GM12872 (cell line): ENCODE data around the gene PRCD.

ENCODE experiments used
- TF ChIP-seq, protein P1 (sequence below): IDR thresholded peaks from 3 replicates; pipeline ENCODE4 v1.5.1; 2011; ENCODE audit warnings: low read depth, mild to moderate bottlenecking, low read length, moderate library complexity; ENCODE audit not compliant: insufficient read depth

The PRCD gene

DNA sequence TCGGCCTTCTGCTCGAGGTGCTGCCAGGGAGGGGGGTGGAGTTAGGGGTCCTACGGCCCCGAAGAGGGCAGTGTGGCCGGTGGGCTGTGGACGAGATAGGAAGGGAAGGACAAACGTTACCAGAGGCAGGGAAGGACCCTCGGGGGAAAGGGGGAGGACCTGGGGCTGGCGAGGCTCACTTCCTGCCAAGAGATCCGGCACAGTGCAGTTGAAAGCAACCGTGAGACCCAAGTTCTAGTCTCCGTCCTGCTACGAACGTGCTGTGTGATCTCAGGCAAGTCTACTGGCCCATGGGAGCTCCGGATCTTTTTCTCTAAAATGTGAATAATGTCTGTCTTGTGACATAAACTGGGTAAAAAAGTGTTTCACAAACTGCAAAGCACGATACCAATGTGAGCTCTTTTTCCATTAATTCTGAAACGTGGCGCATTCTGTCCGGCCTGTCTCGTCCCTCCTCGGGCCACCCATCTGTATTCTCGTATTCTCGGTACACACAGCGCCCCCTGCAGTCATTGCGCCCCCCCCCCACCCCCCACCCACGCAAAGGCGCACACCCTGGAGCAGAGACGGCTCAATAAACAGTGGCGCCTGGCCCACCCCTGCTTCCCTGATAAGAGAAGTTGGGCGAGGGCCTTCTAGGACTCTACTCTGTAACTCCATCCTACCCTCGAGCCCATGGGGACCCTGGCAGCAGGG, 11.2 kb upstream of the PRCD start:
- TF ChIP-seq, protein P1, sequence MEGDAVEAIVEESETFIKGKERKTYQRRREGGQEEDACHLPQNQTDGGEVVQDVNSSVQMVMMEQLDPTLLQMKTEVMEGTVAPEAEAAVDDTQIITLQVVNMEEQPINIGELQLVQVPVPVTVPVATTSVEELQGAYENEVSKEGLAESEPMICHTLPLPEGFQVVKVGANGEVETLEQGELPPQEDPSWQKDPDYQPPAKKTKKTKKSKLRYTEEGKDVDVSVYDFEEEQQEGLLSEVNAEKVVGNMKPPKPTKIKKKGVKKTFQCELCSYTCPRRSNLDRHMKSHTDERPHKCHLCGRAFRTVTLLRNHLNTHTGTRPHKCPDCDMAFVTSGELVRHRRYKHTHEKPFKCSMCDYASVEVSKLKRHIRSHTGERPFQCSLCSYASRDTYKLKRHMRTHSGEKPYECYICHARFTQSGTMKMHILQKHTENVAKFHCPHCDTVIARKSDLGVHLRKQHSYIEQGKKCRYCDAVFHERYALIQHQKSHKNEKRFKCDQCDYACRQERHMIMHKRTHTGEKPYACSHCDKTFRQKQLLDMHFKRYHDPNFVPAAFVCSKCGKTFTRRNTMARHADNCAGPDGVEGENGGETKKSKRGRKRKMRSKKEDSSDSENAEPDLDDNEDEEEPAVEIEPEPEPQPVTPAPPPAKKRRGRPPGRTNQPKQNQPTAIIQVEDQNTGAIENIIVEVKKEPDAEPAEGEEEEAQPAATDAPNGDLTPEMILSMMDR = peak; percentile 35; the same call in 1 of the 3 replicates

DNA sequence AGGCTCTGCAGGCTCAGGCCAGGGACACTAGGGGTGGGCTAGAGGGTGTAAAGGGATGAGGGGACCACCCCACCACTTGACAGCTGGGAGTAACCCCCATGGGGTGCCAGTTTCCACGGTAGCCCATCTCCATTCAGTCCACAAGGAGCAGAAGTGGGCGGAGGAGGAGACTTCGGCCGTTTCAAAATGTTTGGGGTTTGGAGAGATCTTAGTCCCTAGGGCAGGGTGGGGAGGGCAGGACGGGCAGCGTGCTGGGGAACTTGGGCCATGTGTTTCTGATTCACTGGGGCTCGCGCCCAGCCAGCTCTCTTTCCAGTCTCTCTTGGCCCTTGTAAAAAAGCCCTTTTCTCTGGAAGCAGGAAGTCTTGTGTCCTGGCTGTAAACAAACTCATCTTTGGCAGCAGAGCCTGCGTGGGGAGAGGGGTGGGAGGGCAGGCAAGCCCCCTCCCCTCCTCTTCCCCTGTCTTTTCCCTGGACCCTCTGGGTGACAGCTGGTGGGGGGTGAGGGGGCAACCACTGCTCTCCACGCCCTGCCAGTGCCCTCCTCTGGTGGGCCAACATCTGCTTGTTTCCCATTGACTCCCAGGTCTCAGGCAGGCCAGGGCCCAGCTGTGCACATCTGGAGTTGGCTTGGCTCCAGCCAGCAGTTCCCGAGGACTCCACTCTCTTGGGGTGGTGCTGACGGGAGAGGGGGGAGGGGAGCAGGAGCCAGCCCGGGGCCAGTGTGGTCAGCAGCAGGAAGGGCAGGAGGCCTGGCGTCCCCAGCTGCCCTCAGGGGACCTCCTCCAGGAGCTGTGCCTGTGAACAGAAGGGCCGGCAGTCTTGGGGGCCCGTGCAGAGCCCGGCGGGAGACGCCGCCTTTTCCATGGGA, 10.4 kb upstream of the PRCD start:
- TF ChIP-seq, protein P1 = no peak

DNA sequence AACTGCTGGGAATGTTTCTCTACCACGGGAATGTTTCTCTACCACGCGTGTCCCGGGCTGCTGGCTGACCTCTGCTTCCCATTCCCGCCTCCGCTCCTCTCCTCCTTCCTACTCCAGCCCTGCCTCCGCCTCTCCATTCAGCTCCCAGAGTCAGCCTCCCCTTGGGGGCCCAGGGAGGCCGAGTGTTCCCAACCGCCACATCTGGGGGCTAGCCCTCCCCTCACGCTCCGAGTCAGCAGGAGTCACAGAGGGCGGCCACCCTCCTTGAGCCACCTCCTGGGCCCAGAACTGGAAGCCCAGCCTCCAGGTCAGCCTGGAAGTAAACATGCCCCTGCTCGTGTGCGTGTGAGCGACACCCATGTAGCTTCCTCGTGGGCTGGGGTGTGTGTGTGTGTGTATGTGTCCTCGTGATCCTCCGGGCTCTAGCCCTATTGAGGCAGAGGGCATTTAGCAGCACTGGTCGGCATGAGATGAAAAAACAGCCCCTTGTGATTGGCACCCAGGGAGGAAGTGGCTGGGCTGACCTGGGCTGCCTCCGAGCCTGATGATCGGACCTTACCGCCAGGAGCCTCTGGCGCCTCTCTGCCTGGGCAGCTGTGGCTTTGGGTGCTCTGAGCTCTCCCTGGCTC, 9.6 kb upstream of the PRCD start:
- TF ChIP-seq, protein P1 = no peak

- TF ChIP-seq, protein P1 = no peak
Observed at GRCh38 chr17:76530811-76531485, 8.9 kb upstream of the PRCD start.

DNA sequence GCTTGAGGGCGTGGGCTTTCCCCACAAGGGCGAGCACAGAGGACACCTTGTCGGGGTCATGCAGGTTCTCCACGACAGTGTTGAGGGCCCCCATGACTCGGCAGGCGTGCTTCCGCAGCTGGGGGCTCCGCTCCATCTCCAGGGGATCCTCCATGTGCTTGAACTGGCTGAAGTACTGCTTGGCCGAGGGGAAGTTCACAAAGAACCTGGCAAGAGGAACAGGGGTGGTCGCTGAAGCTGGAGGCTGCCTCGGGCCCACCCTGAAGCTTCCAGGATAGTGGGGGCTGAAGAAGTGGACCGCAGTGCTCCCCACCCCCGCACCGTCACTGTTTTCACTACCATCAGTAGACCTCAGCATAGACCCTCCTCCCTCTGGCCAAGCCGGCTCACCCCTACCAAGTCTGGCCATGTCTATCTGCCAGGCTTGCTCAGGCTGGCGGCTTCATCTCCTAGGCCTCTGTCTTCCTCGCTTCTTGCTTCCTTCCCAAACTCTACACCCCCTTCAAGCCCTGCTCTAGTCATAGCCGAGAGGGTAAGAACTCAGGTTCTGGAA, 8.3 kb upstream of the PRCD start:
- TF ChIP-seq, protein P1 = no peak

DNA sequence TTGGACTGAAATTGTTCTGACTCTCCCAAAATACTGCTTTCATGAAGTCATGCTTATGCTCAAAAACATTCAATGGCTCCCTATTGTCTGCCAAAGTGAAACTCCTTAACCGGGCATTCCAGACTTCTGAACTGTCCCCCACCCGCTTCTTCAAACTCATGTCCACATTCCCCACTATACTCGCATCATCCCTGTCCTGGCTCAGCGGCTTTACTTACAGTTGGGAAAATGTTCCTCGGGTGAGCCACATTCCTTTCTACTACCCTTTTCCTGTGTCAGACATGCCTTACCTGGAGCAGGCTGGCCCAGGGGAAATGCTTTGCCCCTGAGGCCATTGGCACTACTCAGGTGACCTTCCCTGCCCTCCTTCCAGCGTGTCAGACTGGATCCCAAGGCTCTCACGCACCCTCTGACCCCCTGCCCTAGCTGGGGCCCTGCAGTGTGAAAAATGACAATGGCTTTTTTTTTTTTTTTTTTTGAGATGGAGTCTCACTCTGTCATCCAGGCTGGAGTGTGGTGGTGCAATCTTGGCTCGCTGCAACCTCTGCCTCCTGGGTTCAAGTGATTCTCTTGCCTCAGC, 7.7 kb upstream of the PRCD start:
- TF ChIP-seq, protein P1 = no peak
